ENCODE data around the gene HCRTR1.
A peak's percentile ranks its signal among the peaks of the same experiment; 100 is the strongest.

The HCRTR1 gene

GRCh38 chr1:31669786-31670592 lies 52.5 kb downstream of the HCRTR1 start:
- DNase-seq, result peak; percentile 100

DNA sequence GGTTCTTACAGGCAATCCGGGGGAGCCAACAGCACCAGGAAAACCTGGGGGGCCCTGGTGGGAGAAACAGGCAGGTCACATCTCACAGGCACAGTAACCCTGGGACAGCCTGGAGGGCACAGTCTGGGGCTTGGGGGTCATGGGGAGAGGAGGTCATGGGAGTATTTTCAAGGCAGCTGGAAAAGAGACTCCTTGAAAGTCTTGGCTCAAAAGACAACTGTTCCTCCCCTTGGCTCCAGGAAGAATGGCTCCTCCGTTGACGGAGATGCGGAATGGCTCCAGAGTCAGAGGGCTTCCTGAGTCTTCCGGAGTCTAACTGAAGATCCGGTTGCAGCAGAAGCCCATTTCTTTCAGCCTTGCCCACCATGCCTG lies 53.1 kb downstream of the HCRTR1 start:
- DNase-seq, result no peak

GRCh38 chr1:31671147-31671546 lies 53.7 kb downstream of the HCRTR1 start:
- DNase-seq, result no peak

DNA sequence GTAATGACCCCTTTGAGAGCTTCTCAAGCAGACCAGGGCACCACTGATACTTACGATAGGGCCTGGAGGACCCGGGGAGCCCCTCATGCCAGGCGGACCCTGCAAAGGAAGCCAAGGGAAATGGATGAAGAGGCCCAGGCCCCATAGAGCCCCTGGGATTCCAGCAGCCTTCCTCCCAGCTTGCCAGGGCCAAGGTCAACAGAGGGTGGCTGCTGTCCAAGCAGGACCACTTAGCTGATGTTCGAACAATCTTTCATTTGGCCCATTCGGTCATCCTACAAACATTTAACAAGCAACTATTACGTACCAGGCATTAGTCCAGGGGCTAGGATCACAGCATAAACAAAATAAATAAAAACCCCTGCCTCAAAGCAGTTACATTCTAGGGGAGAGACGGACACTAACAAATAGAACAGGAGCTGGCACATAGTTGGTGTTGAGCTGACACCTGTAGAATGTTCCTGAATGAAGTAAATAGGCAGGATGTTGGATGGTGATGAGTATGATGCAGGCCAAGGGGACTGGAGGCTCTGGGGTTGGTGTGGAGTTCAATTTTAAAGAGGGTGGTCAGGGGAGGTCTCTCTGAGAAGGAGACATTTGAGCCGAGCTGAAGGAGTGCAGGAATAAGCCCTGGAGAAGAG lies 54.2 kb downstream of the HCRTR1 start:
- no peak for DNase-seq

GRCh38 chr1:31672986-31673385 lies 55.5 kb downstream of the HCRTR1 start:
- no peak for DNase-seq

DNA sequence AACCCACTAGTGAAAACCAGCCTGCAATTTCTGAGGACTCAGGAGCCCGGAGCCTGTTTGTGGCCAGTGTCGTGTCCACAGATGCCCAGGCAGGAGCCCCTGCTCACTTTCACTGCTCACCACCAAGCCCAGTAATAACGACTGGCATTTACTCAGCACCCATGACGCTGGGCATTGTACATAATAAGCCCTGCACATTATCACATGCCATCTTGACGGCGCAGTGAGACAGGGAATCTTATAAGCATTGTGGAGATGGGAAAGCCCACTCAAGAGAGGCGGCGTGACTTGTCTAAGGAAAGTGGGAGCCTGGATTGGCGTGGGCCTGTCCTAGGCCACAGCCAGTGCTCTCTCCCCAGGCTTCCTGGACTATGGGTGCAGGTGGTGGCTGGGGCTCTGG lies 55.9 kb downstream of the HCRTR1 start:
- DNase-seq, result no peak

DNA sequence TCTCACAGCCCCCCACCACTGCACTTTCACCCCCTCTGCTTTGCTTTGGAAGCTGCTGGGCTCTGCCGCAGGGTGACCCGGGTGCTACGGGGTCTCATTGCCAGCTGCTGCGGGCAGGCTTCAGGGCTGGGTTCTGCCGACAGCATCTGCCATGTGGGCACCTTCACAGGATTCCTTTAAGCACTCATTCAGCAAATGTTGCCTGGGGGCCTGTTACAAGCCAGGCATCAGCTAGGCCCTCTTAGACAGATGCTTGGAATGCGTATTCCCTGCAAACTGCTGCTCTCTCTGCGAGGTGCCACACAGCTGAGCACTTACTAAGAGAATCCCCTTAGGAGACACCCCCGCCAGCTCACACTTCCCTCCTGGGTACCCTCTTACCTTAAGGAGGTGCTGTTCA lies 57.1 kb downstream of the HCRTR1 start:
- peak; percentile 49 for DNase-seq

DNA sequence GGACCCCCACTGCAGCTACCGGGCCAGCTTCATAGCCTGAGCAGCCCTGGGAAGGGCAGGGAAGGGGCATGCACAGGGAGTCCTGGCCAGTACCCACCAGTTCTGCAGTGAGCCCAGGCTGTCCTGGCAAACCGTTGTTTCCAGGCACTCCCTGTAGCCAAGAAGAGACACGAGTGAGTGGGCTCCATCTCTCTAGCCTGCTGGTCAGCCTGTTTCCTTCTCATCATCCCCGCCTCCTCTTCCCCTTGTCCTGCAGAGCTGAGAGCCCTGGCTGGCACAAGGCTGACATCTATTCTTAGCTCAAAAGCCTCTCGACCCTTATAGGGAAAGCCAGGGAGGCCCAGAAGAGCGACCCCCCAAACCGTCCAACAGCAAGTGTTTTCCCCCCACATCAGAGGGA lies 57.7 kb downstream of the HCRTR1 start:
- no peak for DNase-seq

DNA sequence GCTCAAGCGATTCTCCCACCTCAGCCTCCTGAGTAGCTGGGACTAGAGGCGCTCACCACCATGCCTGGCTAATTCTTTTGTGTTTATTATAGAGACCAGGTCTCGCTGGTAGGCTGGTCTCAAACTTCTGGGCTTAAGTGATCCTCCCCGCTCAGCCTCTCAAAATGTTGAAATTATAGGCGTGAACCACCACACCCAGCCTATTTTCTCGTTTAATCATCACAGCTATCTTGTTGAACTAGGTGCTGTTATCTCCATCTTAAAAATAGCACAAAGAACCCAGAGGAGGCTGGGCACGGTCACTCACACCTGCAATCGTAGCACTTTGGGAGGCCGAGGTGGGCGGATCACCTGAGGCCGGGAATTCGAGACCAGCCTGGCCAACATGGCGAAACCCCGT lies 58.3 kb downstream of the HCRTR1 start:
- DNase-seq, result no peak
